Sigmoid colon (tissue), 7 donors: ENCODE data around the gene PPP1R14D. TPM values are rescaled to one million over a fixed set of nuclear protein-coding genes. Genes with fewer than 3 reads are reported as not detected.

Experiments used
- DNase-seq: peaks from one replicate; pipeline ENCODE4 v3.0.0-alpha.2; 2019
- H3K27ac ChIP-seq, 4 donors: fragments of 200-600 bp; sonication (generic); one replicate each; pipeline ENCODE4 v1.5.1; 2016 to 2019; ENCODE audit warnings: mild to moderate bottlenecking in 1 of 4
- H3K27me3 ChIP-seq, 3 donors: fragments of 200-600 bp; sonication (generic); one replicate each; pipeline ENCODE4 v1.5.1; 2019; ENCODE audit warnings: mild to moderate bottlenecking in 1 of 3
- H3K36me3 ChIP-seq, 4 donors: fragments of 200-600 bp; sonication (generic); one replicate each; pipeline ENCODE4 v1.5.1; 2016 to 2019
- H3K4me1 ChIP-seq, 4 donors: fragments of 200-600 bp; sonication (generic); one replicate each; pipeline ENCODE4 v1.5.1; 2017 to 2019
- H3K4me3 ChIP-seq, 4 donors: fragments of 200-600 bp; sonication (generic); one replicate each; pipeline ENCODE4 v1.5.1; 2017 to 2019; ENCODE audit warnings: mild to moderate bottlenecking in 2 of 4, moderate library complexity in 1 of 4
- H3K9me3 ChIP-seq, 4 donors: fragments of 200-600 bp in 3 of 4; sonication (generic) in 3 of 4; one replicate each; pipeline versions ENCODE4 v1.5.1 to v1.6.1; 2013 to 2019
- CTCF ChIP-seq, 4 experiments: fragments of 450-650 bp in 3 of 4; fragments of 200-600 bp in 1 of 4; IDR thresholded peaks; one replicate each; pipeline ENCODE4 v1.5.1; 2016 to 2019; ENCODE audit warnings: antibody characterized with exemption in 4 of 4, mild to moderate bottlenecking in 3 of 4, moderate library complexity in 2 of 4
- EP300 ChIP-seq, 4 donors: sonication (generic); formaldehyde crosslinking; IDR thresholded peaks; one replicate each; pipeline ENCODE4 v1.6.1; 2017; ENCODE audit warnings: antibody characterized with exemption in 4 of 4
- POLR2A ChIP-seq, 2 donors: fragments of 450-650 bp; IDR thresholded peaks; one replicate each; pipeline ENCODE4 v1.6.1; 2016; ENCODE audit warnings: antibody characterized with exemption in 2 of 2, mild to moderate bottlenecking in 2 of 2, moderate library complexity in 2 of 2
- POLR2AphosphoS5 ChIP-seq, 4 donors: sonication (generic); formaldehyde crosslinking; IDR thresholded peaks; one replicate each; pipeline ENCODE4 v1.6.1; 2017; ENCODE audit warnings: antibody characterized with exemption in 4 of 4
- WGBS, 2 donors: extraction: QIAGEN DNeasy Blood & Tissue Kit; methylation state at CpG; one replicate each; pipeline ENCODE4 v1.1.7; 2013; 5-methylcytosine and 5-hydroxymethylcytosine counted together
- intact Hi-C: fragments of 100-400 bp; cut with DNase I; formaldehyde crosslinking; loops from one replicate; pipeline ENCODE4 v1.15.1; 2023
- polyA plus RNA-seq, 3 donors: library from polyadenylated mRNA; stranded (reverse); fragments of 200-250 nt; gene quantifications; one replicate each; pipeline ENCODE4 v1.2.3, GENCODE V29; 2013
- total RNA-seq, 4 donors: library from RNA; depleted of rRNA; stranded (reverse); fragments of >200 nt; gene quantifications; one replicate each; pipeline ENCODE4 v1.1.0, GENCODE V29; 2016
- donor health status: healthy with polysubstance abuse.
- donor health status: Bipolar disorder and iron deficiency.
- donor health status: healthy.

The PPP1R14D gene
- total and polyA plus RNA-seq, 7 donors, result 211 to 395 (median 212) TPM; not detected in 4

- Histone ChIP-seq H3K36me3 (peaks cover 0 to 20% (median 1%) of the 10 kb centered on the region in 4 donors), H3K27me3 (no peaks in the 10 kb centered on the region), H3K9me3 (no peaks in the 10 kb centered on the region), H3K4me3 (no peak overlapping the region), H3K27ac (no peak overlapping the region), H3K4me1 (peaks cover 0 to 4% (median 1%) of the 10 kb centered on the region in 4 donors)
- 80% methylated on average over 3 of the region's 3 CpGs for WGBS, 2 donors
- TF ChIP-seq POLR2A (IDR thresholded peaks at IDR 0.05) (no peak), CTCF (IDR thresholded peaks at IDR 0.05) (no peak), EP300 (IDR thresholded peaks at IDR 0.05) (no peak), POLR2AphosphoS5 (IDR thresholded peaks at IDR 0.05) (no peak)
- DNase-seq, result no peak
- intact Hi-C loops, result no loop called here
Observed at GRCh38 chr15:40792394-40792793, 36.1 kb downstream of the PPP1R14D start.

GRCh38 chr15:40790718-40791117 is 37.8 kb downstream of the PPP1R14D start:
- WGBS, 2 donors, result 69 to 81% methylated on average over 3 of the region's 3 CpGs
- DNase-seq, result no peak
- H3K27ac ChIP-seq, result no peak overlapping the region
- no peaks in the 10 kb centered on the region for H3K9me3 ChIP-seq
- intact Hi-C loops, result no loop called here
- TF ChIP-seq EP300 (IDR thresholded peaks at IDR 0.05) (no peak), POLR2A (IDR thresholded peaks at IDR 0.05) (no peak), POLR2AphosphoS5 (IDR thresholded peaks at IDR 0.05) (no peak), CTCF (IDR thresholded peaks at IDR 0.05) (no peak)
- peaks cover 0 to 10% (median 2%) of the 10 kb centered on the region in 4 donors for H3K4me1 ChIP-seq
- peaks cover 0 to 20% (median 1%) of the 10 kb centered on the region in 4 donors for H3K36me3 ChIP-seq
- no peak overlapping the region for H3K4me3 ChIP-seq
- H3K27me3 ChIP-seq, result no peaks in the 10 kb centered on the region

- DNase-seq, result no peak
- WGBS, 2 donors, result 89 to 90% methylated on average over 8 of the region's 8 CpGs
- Histone ChIP-seq H3K36me3 (peaks cover 0 to 20% (median 1%) of the 10 kb centered on the region in 4 donors), H3K9me3 (no peaks in the 10 kb centered on the region), H3K4me1 (peaks cover 0 to 10% (median 3%) of the 10 kb centered on the region in 4 donors), H3K4me3 (no peak overlapping the region), H3K27ac (no peak overlapping the region), H3K27me3 (no peaks in the 10 kb centered on the region)
- TF ChIP-seq POLR2AphosphoS5 (IDR thresholded peaks at IDR 0.05) (no peak), CTCF (IDR thresholded peaks at IDR 0.05) (no peak), POLR2A (IDR thresholded peaks at IDR 0.05) (no peak)
- intact Hi-C loops, result no loop called here
Observed at GRCh38 chr15:40789999-40790398, 38.5 kb downstream of the PPP1R14D start.

GRCh38 chr15:40789119-40789518 is 39.4 kb downstream of the PPP1R14D start:
- Histone ChIP-seq H3K4me1 (peaks cover 0 to 10% (median 3%) of the 10 kb centered on the region in 4 donors), H3K4me3 (no peak overlapping the region), H3K36me3 (peaks cover 0 to 20% (median 1%) of the 10 kb centered on the region in 4 donors), H3K9me3 (no peaks in the 10 kb centered on the region), H3K27me3 (no peaks in the 10 kb centered on the region), H3K27ac (no peak overlapping the region)
- peak; percentile 39 for DNase-seq
- 81 to 90% methylated on average over 5 of the region's 5 CpGs for WGBS, 2 donors
- intact Hi-C loops, result no loop called here
- TF ChIP-seq POLR2A (IDR thresholded peaks at IDR 0.05) (no peak), CTCF (IDR thresholded peaks at IDR 0.05) (no peak), EP300 (IDR thresholded peaks at IDR 0.05) (no peak)

- Histone ChIP-seq H3K27ac (peak overlapping the region in 1 of 4 donors; percentile 1), H3K9me3 (no peaks in the 10 kb centered on the region), H3K27me3 (no peaks in the 10 kb centered on the region), H3K4me1 (peaks cover 0 to 10% (median 3%) of the 10 kb centered on the region in 4 donors), H3K4me3 (no peak overlapping the region), H3K36me3 (peaks cover 0 to 20% (median 1%) of the 10 kb centered on the region in 4 donors)
- DNase-seq, result no peak
- WGBS, 2 donors, result 39 to 66% methylated on average over 6 of the region's 6 CpGs
- intact Hi-C loops, result no loop called here
- TF ChIP-seq POLR2AphosphoS5 (IDR thresholded peaks at IDR 0.05) (no peak), EP300 (IDR thresholded peaks at IDR 0.05) (no peak), POLR2A (IDR thresholded peaks at IDR 0.05) (no peak), CTCF (IDR thresholded peaks at IDR 0.05) (no peak)
Observed at GRCh38 chr15:40787991-40788390, 40.5 kb downstream of the PPP1R14D start.
